ENCODE data around the gene ITPK1.
A peak's percentile ranks its signal among the peaks of the same experiment; 100 is the strongest.

Gene ITPK1

GRCh38 chr14:93045211-93045674, 70.5 kb downstream of the ITPK1 start:
- no peak for DNase-seq (ENCODE audit: low read depth in 2 of 3, low spot score in 1 of 3)

GRCh38 chr14:93044556-93044955, 71.2 kb downstream of the ITPK1 start:
- DNase-seq (ENCODE audit: low read depth in 2 of 3, low spot score in 1 of 3): no peak

GRCh38 chr14:93044121-93044520, 71.6 kb downstream of the ITPK1 start:
- DNase-seq (ENCODE audit: low read depth in 2 of 3, low spot score in 1 of 3): no peak

DNA sequence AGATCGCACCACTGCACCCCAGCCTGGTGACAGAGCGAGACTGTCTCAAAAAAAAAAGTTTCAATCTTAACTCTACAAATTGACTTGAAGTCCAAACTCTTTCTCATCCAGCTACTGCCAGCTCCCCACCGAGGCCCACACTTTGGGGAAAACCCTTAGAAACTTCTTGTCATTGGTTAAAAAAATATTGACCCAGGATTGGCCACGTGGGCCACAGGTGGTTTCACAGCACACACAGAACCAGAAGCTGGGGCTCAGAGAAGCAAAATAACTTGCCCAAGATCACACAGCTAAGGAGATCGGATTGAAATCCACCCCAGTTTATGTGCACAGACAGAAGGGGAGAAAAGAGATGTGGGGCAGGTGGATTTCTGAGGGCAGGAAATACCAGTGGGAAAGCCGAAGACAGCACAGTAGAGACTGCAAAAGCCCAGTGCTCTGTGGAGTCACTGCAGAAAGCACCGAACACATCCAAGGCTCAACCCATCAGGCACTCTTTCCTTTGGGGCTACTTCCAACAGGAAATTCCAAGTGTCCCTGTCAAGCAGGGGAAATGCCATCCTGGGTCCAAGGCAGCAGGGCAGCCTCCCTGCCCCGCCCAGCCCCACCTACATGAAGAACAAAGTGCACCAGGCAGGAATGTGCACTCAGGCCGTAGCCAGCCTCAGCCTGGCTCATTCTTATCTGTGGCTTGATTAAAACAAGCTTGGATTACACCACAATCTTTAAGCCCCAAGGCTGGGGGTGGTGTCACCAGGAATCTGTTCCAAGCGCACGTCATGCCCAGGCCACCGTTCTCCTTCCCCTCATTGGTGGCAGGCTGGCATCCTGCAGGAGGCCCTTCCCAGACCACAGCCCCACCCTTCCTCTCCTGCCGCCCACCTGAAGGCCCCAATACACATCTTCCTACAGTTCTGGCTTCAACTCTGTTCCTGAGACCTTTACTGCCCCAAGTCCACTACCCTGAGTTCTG, 72.5 kb downstream of the ITPK1 start:
- no peak for DNase-seq (ENCODE audit: low read depth in 2 of 3, low spot score in 1 of 3)

DNA sequence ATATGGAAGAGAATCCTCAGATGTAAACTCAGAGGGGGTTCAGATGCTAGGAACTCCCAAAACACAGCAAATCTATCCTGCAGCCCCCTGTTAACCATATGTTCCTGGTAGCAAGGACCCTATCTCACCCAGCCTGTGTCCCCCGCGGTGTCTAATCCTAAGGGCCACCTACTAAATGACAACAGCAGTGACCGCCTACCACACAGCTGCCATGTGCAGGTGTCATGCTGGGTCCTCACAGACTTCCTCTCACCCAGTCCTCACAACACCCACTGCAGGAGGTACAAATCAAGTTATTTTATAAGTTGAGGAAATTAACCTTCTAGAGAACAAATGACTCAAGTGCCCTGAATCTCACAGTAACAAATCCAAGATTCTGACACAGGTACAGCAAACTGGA, 73.9 kb downstream of the ITPK1 start:
- DNase-seq (ENCODE audit: low read depth in 2 of 3, low spot score in 1 of 3): no peak

DNA sequence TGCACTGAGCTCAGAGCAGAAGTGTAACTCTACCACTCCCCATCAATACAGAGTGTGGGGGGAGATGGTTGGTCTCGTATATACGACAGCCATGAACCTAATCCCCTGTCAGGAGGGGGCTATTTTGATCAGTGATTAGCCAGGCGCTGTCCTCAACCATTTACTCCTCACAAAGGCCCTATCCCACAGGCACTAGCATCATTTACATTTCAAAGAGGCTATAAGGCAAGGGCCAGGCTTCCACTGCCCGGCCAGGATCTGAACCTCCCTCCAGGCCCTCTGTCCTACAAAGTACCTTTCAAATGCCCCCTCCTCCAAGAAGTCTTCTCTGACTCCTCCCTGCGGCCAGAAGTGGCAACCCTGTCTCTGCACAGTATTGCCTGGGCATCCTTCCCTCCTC, 74.7 kb downstream of the ITPK1 start:
- no peak for DNase-seq (ENCODE audit: low read depth in 2 of 3, low spot score in 1 of 3)

- no peak for DNase-seq (ENCODE audit: low read depth in 2 of 3, low spot score in 1 of 3)
Observed at GRCh38 chr14:93040443-93040842, 75.3 kb downstream of the ITPK1 start.

GRCh38 chr14:93039649-93040315, 75.9 kb downstream of the ITPK1 start:
- DNase-seq (ENCODE audit: low read depth in 2 of 3, low spot score in 1 of 3): no peak

GRCh38 chr14:93037351-93037750, 78.4 kb downstream of the ITPK1 start:
- DNase-seq (ENCODE audit: low read depth in 2 of 3, low spot score in 1 of 3): no peak

DNA sequence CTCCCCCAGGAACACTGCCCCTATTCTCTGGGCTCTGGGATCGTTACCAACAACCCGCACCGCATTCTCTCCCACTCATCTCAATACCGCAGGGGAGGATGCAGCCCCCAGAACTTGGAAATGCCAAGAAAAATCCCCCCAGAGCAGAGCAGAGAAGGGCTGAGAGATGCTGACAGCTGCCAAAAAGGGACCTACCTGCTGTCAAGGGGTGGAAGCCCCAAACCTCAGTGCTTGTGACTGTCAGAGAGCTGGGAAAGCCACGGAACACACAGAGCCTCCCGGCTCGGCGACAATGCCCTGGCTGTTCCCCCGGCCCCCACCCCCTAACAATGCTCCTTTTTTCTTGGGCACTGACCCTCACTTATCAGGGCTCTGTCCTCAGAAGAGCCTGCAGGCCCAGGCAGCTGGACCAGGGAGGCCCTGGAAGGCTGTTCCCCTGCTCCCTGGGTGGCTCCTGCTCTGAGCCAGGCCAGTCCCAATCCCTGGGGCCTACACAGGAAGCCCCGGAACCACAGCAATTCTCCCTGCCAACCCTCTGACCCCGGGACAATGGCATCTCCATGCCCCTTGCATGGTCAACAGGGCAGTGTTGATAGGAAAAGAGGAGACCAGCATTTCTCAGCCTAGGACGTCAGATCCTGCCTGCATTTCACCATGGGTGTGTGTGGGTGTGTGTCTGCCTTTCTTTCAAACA, 78.9 kb downstream of the ITPK1 start:
- DNase-seq (ENCODE audit: low read depth in 2 of 3, low spot score in 1 of 3): no peak

DNA sequence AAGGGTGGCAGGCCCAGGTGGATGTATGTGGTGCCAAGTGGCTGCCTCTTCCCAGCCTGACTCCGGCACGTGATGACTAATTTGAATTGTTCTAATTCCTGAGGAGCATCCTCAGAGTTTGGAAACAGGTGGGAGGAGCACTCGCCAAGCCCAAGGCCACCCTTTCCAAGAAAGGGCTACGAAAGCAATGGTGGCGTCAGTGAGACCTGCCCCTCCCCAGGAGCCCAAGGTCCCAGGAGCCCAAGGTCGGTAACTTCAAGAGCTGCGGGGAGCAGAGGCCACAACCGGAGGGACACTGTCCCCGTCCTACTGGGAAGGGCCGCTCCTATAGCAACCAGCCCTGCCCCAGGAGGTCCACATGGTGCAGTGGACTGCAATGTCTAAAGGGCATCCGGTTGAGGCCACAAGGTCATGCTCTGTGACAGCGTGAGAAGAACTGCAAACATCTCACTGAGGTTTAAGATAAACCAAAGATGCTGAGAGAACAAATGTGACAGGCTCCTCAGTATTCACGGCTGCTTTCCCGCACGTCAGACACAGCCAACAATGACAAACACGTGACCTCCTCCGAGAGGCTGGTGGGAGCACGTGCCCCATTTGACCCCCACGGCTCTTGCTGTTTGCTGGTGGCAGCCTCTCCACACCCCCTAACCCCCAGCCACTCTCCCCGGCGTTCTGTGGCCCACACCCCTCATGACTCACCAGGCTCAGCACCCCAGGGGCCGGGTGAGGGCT, 79.6 kb downstream of the ITPK1 start:
- no peak for DNase-seq (ENCODE audit: low read depth in 2 of 3, low spot score in 1 of 3)

GRCh38 chr14:93035585-93035916, 80.2 kb downstream of the ITPK1 start:
- no peak for DNase-seq (ENCODE audit: low read depth in 2 of 3, low spot score in 1 of 3)

GRCh38 chr14:93034671-93034994, 81.1 kb downstream of the ITPK1 start:
- no peak for DNase-seq (ENCODE audit: low read depth in 2 of 3, low spot score in 1 of 3)

GRCh38 chr14:93033983-93034670, 81.6 kb downstream of the ITPK1 start:
- peak in 2 of 3 donors; percentile 4 to 7 for DNase-seq (ENCODE audit: low read depth in 2 of 3, low spot score in 1 of 3)

DNA sequence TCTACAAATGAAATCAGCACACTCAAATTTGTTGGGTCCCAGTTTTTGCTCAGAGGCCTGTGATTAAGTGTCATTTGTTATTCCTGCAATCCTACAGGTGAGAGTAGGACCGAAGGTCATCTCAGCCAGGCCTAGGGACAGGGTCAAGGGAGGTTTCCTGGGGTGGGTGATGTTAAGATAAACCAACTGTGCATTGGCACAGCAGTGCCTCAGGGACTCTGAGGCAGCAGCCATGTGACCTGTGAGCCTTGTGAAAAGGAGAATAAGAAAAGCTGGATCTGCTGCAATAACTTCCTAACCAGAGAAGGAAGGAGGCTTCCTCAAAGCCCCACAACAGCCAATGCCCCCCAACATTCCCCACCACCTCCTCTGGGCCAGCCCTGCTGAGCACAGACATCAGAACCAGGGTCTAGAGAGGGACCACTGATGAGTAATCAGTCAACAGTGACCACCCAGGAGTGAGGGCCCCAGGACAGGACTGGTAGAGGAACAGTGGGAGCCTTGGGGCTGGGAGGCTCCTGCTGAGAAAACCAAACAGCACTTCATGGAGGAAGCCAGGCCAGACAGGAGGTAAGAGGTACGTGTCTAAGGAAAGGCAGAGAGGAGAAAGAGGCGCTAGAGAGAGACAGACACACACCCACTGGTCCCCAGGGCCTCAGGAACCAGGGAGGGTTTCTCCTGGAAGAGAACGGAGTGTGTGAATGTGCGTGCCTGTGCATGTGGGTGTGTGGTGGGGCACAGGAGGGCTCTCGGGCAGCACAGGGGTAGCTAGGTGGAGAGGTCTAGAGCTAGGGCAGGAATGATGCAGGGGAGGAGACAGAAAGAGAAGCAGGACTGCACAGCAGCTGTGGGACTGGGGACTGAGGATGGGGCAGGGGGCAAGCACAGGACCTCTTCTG, 82.4 kb downstream of the ITPK1 start:
- DNase-seq (ENCODE audit: low read depth in 2 of 3, low spot score in 1 of 3): no peak

DNA sequence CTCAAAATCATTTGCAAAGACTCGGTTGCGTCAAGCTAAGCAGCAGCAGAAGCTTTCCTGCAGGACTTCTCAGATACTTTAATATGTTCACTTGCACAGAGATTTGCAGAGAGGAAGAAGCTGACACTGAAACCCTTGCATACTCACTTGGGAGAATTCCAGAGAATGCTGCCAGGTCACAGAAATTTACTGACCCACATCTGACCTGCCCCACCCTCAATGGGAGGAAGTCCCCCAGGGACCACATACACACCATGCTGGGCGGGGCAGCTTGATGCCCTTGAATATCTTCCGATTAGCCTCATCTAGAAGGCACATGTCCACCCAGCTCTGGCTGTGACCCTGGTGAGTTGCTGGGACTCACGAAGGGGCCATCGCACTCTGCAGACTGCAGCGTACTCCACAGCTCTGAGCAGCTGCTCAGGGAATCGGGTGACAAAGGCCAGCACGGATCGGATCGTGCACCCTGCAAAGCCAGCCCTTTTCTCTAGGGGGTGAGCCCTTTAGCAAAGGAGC, 83.2 kb downstream of the ITPK1 start:
- DNase-seq (ENCODE audit: low read depth in 2 of 3, low spot score in 1 of 3): no peak

DNA sequence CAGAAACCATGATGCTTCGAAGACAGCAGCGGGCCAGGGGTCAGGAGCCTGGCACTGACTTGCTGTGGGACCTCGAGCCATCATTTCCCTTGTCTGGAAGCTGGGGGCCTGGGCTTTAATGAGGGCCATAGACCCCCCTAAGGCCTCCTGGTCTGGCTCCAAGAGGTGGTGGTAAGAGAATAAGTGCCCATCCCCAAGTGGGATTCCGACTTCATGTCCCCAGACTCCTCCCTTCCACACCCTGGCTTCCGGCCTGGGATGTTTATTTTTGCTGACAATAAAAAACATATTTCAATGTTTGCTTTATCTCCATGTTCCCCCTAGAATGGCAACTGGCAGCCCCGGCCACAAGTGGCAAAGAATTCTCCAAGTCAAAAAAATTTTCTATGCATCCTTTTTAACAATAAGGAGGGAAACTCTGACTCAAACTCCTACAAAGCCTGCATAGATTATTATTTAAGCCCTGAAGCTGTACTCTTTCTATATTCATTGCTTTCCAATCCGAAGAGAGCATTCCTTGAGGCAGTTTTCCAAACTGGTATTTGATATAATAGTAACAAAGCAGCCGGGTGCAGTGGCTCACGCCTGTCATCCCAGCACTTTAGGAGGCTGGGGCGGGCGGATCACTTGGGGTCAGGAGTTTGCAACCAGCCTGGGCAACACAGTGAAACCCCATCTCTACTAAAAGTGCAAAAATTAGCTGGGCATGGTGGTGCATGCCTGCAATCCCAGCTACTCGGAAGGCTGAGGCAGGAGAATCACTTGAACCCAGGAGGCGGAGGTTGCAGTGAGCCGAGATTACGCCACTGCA, 84.0 kb downstream of the ITPK1 start:
- DNase-seq (ENCODE audit: low read depth in 2 of 3, low spot score in 1 of 3): no peak

DNA sequence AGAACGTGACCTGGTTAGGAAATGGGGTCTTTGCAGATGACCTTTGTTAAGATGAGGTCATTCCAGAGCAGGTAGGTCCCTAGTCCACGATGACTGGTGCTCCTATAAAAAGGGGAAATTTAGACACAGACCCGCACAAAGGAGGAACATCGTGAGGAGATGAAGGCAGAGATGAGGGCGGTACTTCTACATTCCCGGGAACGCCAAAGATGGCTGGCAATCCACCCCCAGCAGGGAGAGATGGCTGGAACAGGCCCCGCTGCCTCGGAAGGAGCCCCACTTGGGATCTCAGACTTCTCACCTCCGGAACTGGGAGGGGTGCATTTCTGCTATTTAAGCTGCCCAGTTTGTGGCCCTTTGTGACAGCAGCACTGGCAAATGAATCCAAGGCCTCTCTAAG, 85.0 kb downstream of the ITPK1 start:
- no peak for DNase-seq (ENCODE audit: low read depth in 2 of 3, low spot score in 1 of 3)

Data from stimulated activated CD4-positive, alpha-beta T cell treated with anti-CD3 and anti-CD28 coated beads, Interleukin-12 subunit alpha, Interleukin-12 subunit beta, amount 100 ng/mL, for 48 hours (primary cell).